Measurements from ENCODE around the gene URI1.
"Not testable (repeated sequence)": the region's sequence is repeated elsewhere in the genome, so short reads cannot be mapped to it uniquely, and the experiment has no call there.

Gene URI1

GRCh38 chr19:29944390-29945012 is 2.5 kb downstream of the URI1 start:
- Histone ChIP-seq H3K4me1 (peaks cover 5% of the 10 kb centered on the region; the same call in 1 of the 2 replicates), H3K4me3 (ENCODE audit: low read depth, low read length) (peak overlapping the region; percentile 39), H3K36me3 (no peaks in the 10 kb centered on the region; the same call in 1 of the 2 replicates), H3K27me3 (no peaks in the 10 kb centered on the region), H3K9me3 (no peaks in the 10 kb centered on the region)
- DNase-seq: no peak
- TF ChIP-seq CTCF (IDR thresholded peaks at IDR 0.05; ENCODE audit: low read depth, low read length): no peak

- DNase-seq: no peak
- 0 out of 2 replicates have a peak overlapping the region, but pooled peaks have one; percentile 2 for H3K4me3 ChIP-seq (ENCODE audit: low read depth, low read length)
Measured at GRCh38 chr19:29945017-29945416, 3.0 kb downstream of the URI1 start.

GRCh38 chr19:29945433-29945832 is 3.4 kb downstream of the URI1 start:
- no peak for DNase-seq
- Histone ChIP-seq H3K27me3 (no peaks in the 10 kb centered on the region), H3K9me3 (no peaks in the 10 kb centered on the region), H3K4me1 (peaks cover 5% of the 10 kb centered on the region; the same call in 1 of the 2 replicates), H3K36me3 (no peaks in the 10 kb centered on the region; the same call in none of the 2 replicates), H3K4me3 (ENCODE audit: low read depth, low read length) (no peak overlapping the region)
- TF ChIP-seq CTCF (IDR thresholded peaks at IDR 0.05; ENCODE audit: low read depth, low read length): no peak

More at GRCh38 chr19:29945017-29945416, 3.0 kb downstream of the URI1 start:
- Histone ChIP-seq H3K9me3 (no peaks in the 10 kb centered on the region), H3K36me3 (no peaks in the 10 kb centered on the region; the same call in 1 of the 2 replicates), H3K4me1 (peaks cover 5% of the 10 kb centered on the region; the same call in 1 of the 2 replicates), H3K27me3 (no peaks in the 10 kb centered on the region)
- no peak for TF ChIP-seq CTCF (IDR thresholded peaks at IDR 0.05; ENCODE audit: low read depth, low read length)

GRCh38 chr19:29946645-29947044 is 4.6 kb downstream of the URI1 start:
- no peaks in the 10 kb centered on the region for H3K9me3 ChIP-seq
- TF ChIP-seq CTCF (IDR thresholded peaks at IDR 0.05; ENCODE audit: low read depth, low read length): no peak
- no peaks in the 10 kb centered on the region for H3K27me3 ChIP-seq
- H3K36me3 ChIP-seq: peaks cover 4% of the 10 kb centered on the region
- DNase-seq: no peak
- H3K4me1 ChIP-seq: peaks cover 5% of the 10 kb centered on the region; the same call in 1 of the 2 replicates
- H3K4me3 ChIP-seq (ENCODE audit: low read depth, low read length): no peak overlapping the region

- TF ChIP-seq CTCF (IDR thresholded peaks at IDR 0.05; ENCODE audit: low read depth, low read length): no peak
- no peak for DNase-seq
- Histone ChIP-seq H3K4me1 (peaks cover 5% of the 10 kb centered on the region), H3K4me3 (ENCODE audit: low read depth, low read length) (no peak overlapping the region), H3K36me3 (peaks cover 4% of the 10 kb centered on the region), H3K27me3 (no peaks in the 10 kb centered on the region), H3K9me3 (no peaks in the 10 kb centered on the region)
Measured at GRCh38 chr19:29947871-29948270, 5.8 kb downstream of the URI1 start.

GRCh38 chr19:29948759-29949470 is 6.9 kb downstream of the URI1 start:
- not testable (repeated sequence) for H3K36me3 ChIP-seq; H3K27me3 ChIP-seq; H3K9me3 ChIP-seq; DNase-seq; H3K4me3 ChIP-seq (ENCODE audit: low read depth, low read length); H3K4me1 ChIP-seq
